Putamen (tissue), 1 donor: ENCODE data around the gene TP53TG3F.
"Not testable (repeated sequence)": the region's sequence is repeated elsewhere in the genome, so short reads cannot be mapped to it uniquely, and the experiment has no call there.

Experiments
- DNase-seq: peaks from one replicate; pipeline ENCODE4 v3.0.0-alpha.2; 2016; ENCODE audit warnings: low spot score

TP53TG3F gene

GRCh38 chr16:33459312-33459711 lies at the start of gene TP53TG3F:
TP53TG3F (plus strand) TSS chr16:33459612; CDS start chr16:33459680, 68 bp downstream.
- not testable (repeated sequence) for DNase-seq

DNA sequence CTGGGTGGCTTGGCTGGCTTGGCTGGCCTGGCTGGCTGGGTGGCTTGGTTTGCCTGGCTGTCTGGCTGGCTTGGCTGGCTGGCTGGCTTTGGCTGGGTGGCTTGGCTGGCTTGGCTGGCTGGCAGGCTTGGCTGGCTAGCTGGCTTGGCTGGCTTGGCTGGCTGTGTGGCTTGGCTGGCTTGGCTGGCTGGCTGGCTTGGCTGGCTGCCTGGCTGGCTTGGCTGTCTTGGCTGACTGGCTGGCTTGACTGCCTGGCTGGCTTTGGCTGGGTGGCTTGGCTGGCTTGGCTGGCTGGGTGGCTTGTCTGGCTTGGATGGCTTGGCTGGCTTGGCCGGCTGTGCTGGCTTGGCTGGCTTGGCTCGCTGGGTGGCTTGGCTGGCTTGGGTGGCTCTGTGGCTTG lies 32.2 kb downstream of the TP53TG3F start:
- DNase-seq, result not testable (repeated sequence)

GRCh38 chr16:33507231-33507630 lies 47.8 kb downstream of the TP53TG3F start:
- not testable (repeated sequence) for DNase-seq

DNA sequence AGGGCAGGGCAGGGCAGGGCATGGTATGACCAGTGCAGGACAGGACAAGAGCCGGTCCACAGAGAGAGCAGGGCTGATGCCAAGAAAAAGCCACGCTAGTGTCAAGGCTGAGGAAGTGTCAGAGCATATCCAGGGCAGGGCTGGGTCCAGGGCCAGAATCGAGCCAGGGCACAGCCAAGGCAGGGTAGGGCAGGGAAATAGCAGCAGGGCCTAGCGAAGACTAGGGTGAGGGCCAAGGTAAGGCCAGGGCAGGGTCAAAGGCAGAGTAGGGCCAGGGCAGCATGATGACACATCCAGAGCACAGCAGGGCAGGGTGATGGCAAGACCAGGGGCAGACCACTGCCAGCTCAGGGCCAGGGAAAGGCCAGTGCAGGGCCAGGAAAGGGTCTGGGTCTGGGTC lies 49.7 kb downstream of the TP53TG3F start:
- DNase-seq, result not testable (repeated sequence)

DNA sequence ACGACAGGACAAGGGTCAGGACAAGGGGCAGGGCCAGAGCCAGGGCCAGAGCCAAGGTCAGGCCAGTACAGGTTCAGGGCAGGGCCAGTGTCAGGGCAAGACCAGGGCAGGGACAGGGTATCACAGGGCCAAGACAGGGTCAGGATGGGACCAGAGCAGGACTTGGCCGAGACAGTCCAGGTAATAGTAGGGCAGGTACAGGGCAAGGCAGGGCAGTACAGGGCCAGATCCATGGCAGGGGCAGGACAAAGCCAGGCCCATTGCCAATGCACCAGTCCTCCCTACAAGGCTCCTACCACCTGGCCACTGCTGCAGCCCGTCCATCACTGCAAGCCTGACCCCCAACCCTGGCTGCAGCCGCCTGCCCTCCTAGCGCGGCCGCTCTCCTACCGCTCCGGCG lies 50.5 kb downstream of the TP53TG3F start:
- DNase-seq, result not testable (repeated sequence)
